Measurements from ENCODE around the gene TNRC18. TPM values are rescaled to one million over a fixed set of nuclear protein-coding genes. Genes with fewer than 3 reads are reported as not detected.
A peak's percentile ranks its signal among the peaks of the same experiment; 100 is the strongest.
"Not testable (repeated sequence)": the region's sequence is repeated elsewhere in the genome, so short reads cannot be mapped to it uniquely, and the experiment has no call there.

The TNRC18 gene
- 23.2 TPM for polyA plus RNA-seq (2013, experiment 1 of 2)
- polyA plus RNA-seq (2013, experiment 2 of 2) = 22.9 TPM

GRCh38 chr7:5423306-5423975, at the start of gene TNRC18:
TNRC18 (minus strand) TSS chr7:5423834; CDS start chr7:5421246, 2,588 bp downstream.
- Histone ChIP-seq H3K56ac (ENCODE audit: low read length) (peak within 1 kb of the TSS; percentile 97), H3K4me3 (ENCODE audit: low read length) (peak within 1 kb of the TSS; percentile 85), H4K8ac (ENCODE audit: low read depth, low read length) (peak within 1 kb of the TSS; percentile 97), H2AK5ac (ENCODE audit: low read length) (no peak within 1 kb of the TSS), H3K79me1 (ENCODE audit: low read length) (peaks cover 5% of the 10 kb centered on the region), H2BK5ac (ENCODE audit: low read length) (peak within 1 kb of the TSS; percentile 43), H3K9ac (ENCODE audit: low read length) (peak within 1 kb of the TSS; percentile 95), H3K4ac (ENCODE audit: low read depth, low read length) (peak within 1 kb of the TSS; percentile 100), H3K4me2 (ENCODE audit: low read length) (peak within 1 kb of the TSS; percentile 74), H3K27me3 (ENCODE audit: insufficient read depth, low read length, poor library complexity) (no peaks in the 10 kb centered on the region), H4K5ac (ENCODE audit: low read length) (no peak within 1 kb of the TSS), H2BK15ac (replicated peaks; ENCODE audit: low read depth) (peak within 1 kb of the TSS; percentile 87), H3K36me3 (ENCODE audit: control insufficient read depth, insufficient read depth, low read length) (no peaks in the 10 kb centered on the region), H3K18ac (ENCODE audit: low read length) (peak within 1 kb of the TSS; percentile 100), H3K23ac (ENCODE audit: low read length) (no peak within 1 kb of the TSS), H3K4me1 (ENCODE audit: control insufficient read depth, low read depth, low read length) (peaks cover 5% of the 10 kb centered on the region), H3K79me2 (ENCODE audit: control insufficient read depth, insufficient read depth, low read length) (peaks cover 30% of the 10 kb centered on the region), H3K27ac (ENCODE audit: low read depth, low read length) (peak within 1 kb of the TSS; percentile 99), H2BK120ac (ENCODE audit: low read depth, low read length) (peak within 1 kb of the TSS; percentile 98)
- no peak for DNase-seq
- WGBS (ENCODE audit: extremely low coverage, insufficient coverage, low lambda C conversion rate) = no CpG with 5 or more reads among the region's 67 CpGs

- H3K27me3 ChIP-seq (ENCODE audit: insufficient read depth, low read length, poor library complexity) = no peaks in the 10 kb centered on the region
- H3K79me2 ChIP-seq (ENCODE audit: control insufficient read depth, insufficient read depth, low read length) = no peaks in the 10 kb centered on the region
- H2AK5ac ChIP-seq (ENCODE audit: low read length) = no peak overlapping the region
- no peak overlapping the region for H3K18ac ChIP-seq (ENCODE audit: low read length)
- H4K5ac ChIP-seq (ENCODE audit: low read length) = no peak overlapping the region
- H3K4ac ChIP-seq (ENCODE audit: low read depth, low read length) = no peak overlapping the region
- no peak overlapping the region for H2BK5ac ChIP-seq (ENCODE audit: low read length)
- no CpG with 5 or more reads among the region's 20 CpGs for WGBS (ENCODE audit: extremely low coverage, insufficient coverage, low lambda C conversion rate)
- no peak overlapping the region for H3K56ac ChIP-seq (ENCODE audit: low read length)
- no peaks in the 10 kb centered on the region for H3K79me1 ChIP-seq (ENCODE audit: low read length)
- H3K23ac ChIP-seq (ENCODE audit: low read length) = no peak overlapping the region
- H3K9ac ChIP-seq (ENCODE audit: low read length) = no peak overlapping the region
- no peak for DNase-seq
- no peak overlapping the region for H3K4me2 ChIP-seq (ENCODE audit: low read length)
- H2BK15ac ChIP-seq (replicated peaks; ENCODE audit: low read depth) = no peak overlapping the region
- H3K4me1 ChIP-seq (ENCODE audit: control insufficient read depth, low read depth, low read length) = no peaks in the 10 kb centered on the region
- H3K4me3 ChIP-seq (ENCODE audit: low read length) = no peak overlapping the region
- no peak overlapping the region for H4K8ac ChIP-seq (ENCODE audit: low read depth, low read length)
- no peaks in the 10 kb centered on the region for H3K36me3 ChIP-seq (ENCODE audit: control insufficient read depth, insufficient read depth, low read length)
- no peak overlapping the region for H2BK120ac ChIP-seq (ENCODE audit: low read depth, low read length)
- H3K27ac ChIP-seq (ENCODE audit: low read depth, low read length) = no peak overlapping the region
These were observed 49.0 kb upstream of the TNRC18 start for GRCh38 chr7:5472432-5473315.

GRCh38 chr7:5471623-5472022, 48.0 kb upstream of the TNRC18 start:
- not testable (repeated sequence) for H2BK120ac ChIP-seq (ENCODE audit: low read depth, low read length); H3K79me1 ChIP-seq (ENCODE audit: low read length); H2BK5ac ChIP-seq (ENCODE audit: low read length); H2AK5ac ChIP-seq (ENCODE audit: low read length); H3K9ac ChIP-seq (ENCODE audit: low read length); DNase-seq; H3K27me3 ChIP-seq (ENCODE audit: insufficient read depth, low read length, poor library complexity); H3K4me2 ChIP-seq (ENCODE audit: low read length); H3K79me2 ChIP-seq (ENCODE audit: control insufficient read depth, insufficient read depth, low read length); H4K5ac ChIP-seq (ENCODE audit: low read length); H3K4ac ChIP-seq (ENCODE audit: low read depth, low read length); H3K56ac ChIP-seq (ENCODE audit: low read length); H3K27ac ChIP-seq (ENCODE audit: low read depth, low read length); H3K18ac ChIP-seq (ENCODE audit: low read length); H3K36me3 ChIP-seq (ENCODE audit: control insufficient read depth, insufficient read depth, low read length); H3K4me1 ChIP-seq (ENCODE audit: control insufficient read depth, low read depth, low read length); H2BK15ac ChIP-seq (replicated peaks; ENCODE audit: low read depth); H4K8ac ChIP-seq (ENCODE audit: low read depth, low read length); H3K23ac ChIP-seq (ENCODE audit: low read length); H3K4me3 ChIP-seq (ENCODE audit: low read length)
- WGBS (ENCODE audit: extremely low coverage, insufficient coverage, low lambda C conversion rate) = no CpG with 5 or more reads among the region's 14 CpGs

- no peaks in the 10 kb centered on the region for H3K79me1 ChIP-seq (ENCODE audit: low read length)
- no peak overlapping the region for H3K56ac ChIP-seq (ENCODE audit: low read length)
- H3K4me3 ChIP-seq (ENCODE audit: low read length) = no peak overlapping the region
- H4K8ac ChIP-seq (ENCODE audit: low read depth, low read length) = no peak overlapping the region
- no peak for DNase-seq
- no peaks in the 10 kb centered on the region for H3K79me2 ChIP-seq (ENCODE audit: control insufficient read depth, insufficient read depth, low read length)
- no peak overlapping the region for H3K23ac ChIP-seq (ENCODE audit: low read length)
- H3K27ac ChIP-seq (ENCODE audit: low read depth, low read length) = no peak overlapping the region
- H3K36me3 ChIP-seq (ENCODE audit: control insufficient read depth, insufficient read depth, low read length) = no peaks in the 10 kb centered on the region
- no peak overlapping the region for H2BK15ac ChIP-seq (replicated peaks; ENCODE audit: low read depth)
- no peaks in the 10 kb centered on the region for H3K27me3 ChIP-seq (ENCODE audit: insufficient read depth, low read length, poor library complexity)
- no CpG with 5 or more reads among the region's 22 CpGs for WGBS (ENCODE audit: extremely low coverage, insufficient coverage, low lambda C conversion rate)
- no peaks in the 10 kb centered on the region for H3K4me1 ChIP-seq (ENCODE audit: control insufficient read depth, low read depth, low read length)
- no peak overlapping the region for H2AK5ac ChIP-seq (ENCODE audit: low read length)
- H3K18ac ChIP-seq (ENCODE audit: low read length) = no peak overlapping the region
- no peak overlapping the region for H2BK120ac ChIP-seq (ENCODE audit: low read depth, low read length)
- no peak overlapping the region for H3K4me2 ChIP-seq (ENCODE audit: low read length)
- H4K5ac ChIP-seq (ENCODE audit: low read length) = no peak overlapping the region
- H3K9ac ChIP-seq (ENCODE audit: low read length) = no peak overlapping the region
- H3K4ac ChIP-seq (ENCODE audit: low read depth, low read length) = no peak overlapping the region
- no peak overlapping the region for H2BK5ac ChIP-seq (ENCODE audit: low read length)
These were observed 47.2 kb upstream of the TNRC18 start for GRCh38 chr7:5470816-5471215.

GRCh38 chr7:5470167-5470532, 46.5 kb upstream of the TNRC18 start:
- no peak for DNase-seq
- Histone ChIP-seq H3K23ac (ENCODE audit: low read length) (no peak overlapping the region), H3K56ac (ENCODE audit: low read length) (no peak overlapping the region), H3K18ac (ENCODE audit: low read length) (no peak overlapping the region), H3K4me2 (ENCODE audit: low read length) (no peak overlapping the region), H3K27me3 (ENCODE audit: insufficient read depth, low read length, poor library complexity) (no peaks in the 10 kb centered on the region), H3K4me1 (ENCODE audit: control insufficient read depth, low read depth, low read length) (no peaks in the 10 kb centered on the region), H2BK5ac (ENCODE audit: low read length) (no peak overlapping the region), H2BK15ac (replicated peaks; ENCODE audit: low read depth) (no peak overlapping the region), H3K79me2 (ENCODE audit: control insufficient read depth, insufficient read depth, low read length) (no peaks in the 10 kb centered on the region), H4K5ac (ENCODE audit: low read length) (no peak overlapping the region), H3K4ac (ENCODE audit: low read depth, low read length) (no peak overlapping the region), H3K27ac (ENCODE audit: low read depth, low read length) (no peak overlapping the region), H3K36me3 (ENCODE audit: control insufficient read depth, insufficient read depth, low read length) (no peaks in the 10 kb centered on the region), H3K4me3 (ENCODE audit: low read length) (no peak overlapping the region), H2BK120ac (ENCODE audit: low read depth, low read length) (no peak overlapping the region), H3K9ac (ENCODE audit: low read length) (no peak overlapping the region), H4K8ac (ENCODE audit: low read depth, low read length) (no peak overlapping the region), H2AK5ac (ENCODE audit: low read length) (no peak overlapping the region), H3K79me1 (ENCODE audit: low read length) (no peaks in the 10 kb centered on the region)
- whole genome bisulfite sequencing (ENCODE audit: extremely low coverage, insufficient coverage, low lambda C conversion rate) = no CpG with 5 or more reads among the region's 15 CpGs
